Measurements from ENCODE around the gene MRPS9.

The MRPS9 gene

GRCh38 chr2:105116348-105116747 is 78.5 kb downstream of the MRPS9 start:
- Histone ChIP-seq H3K36me3 (ENCODE audit: control insufficient read depth in 1 of 2, insufficient read depth in 2 of 2, low read depth in 1 of 2, low read length in 2 of 2) (no peaks in the 10 kb centered on the region), H3K4me1 (ENCODE audit: control insufficient read depth, insufficient read depth, low read depth, low read length) (peaks cover 8% of the 10 kb centered on the region), H3K4me3 (ENCODE audit: insufficient read depth in 1 of 2, low read depth in 1 of 2, low read length in 2 of 2) (no peak overlapping the region), H3K23ac (ENCODE audit: low read length in 2 of 2) (no peak overlapping the region), H2BK5ac (ENCODE audit: low read depth, low read length, poor library complexity, severe bottlenecking) (no peak overlapping the region), H3K14ac (ENCODE audit: low read length in 2 of 2) (no peak overlapping the region), H4K8ac (ENCODE audit: low read length) (no peak overlapping the region), H3K79me1 (replicated peaks; ENCODE audit: low read length, poor library complexity, severe bottlenecking) (no peaks in the 10 kb centered on the region), H3K9ac (ENCODE audit: low read length) (no peak overlapping the region), H4K91ac (ENCODE audit: low read length) (no peak overlapping the region), H2AK5ac (ENCODE audit: low read length, severe bottlenecking) (no peak overlapping the region), H3K27me3 (ENCODE audit: control insufficient read depth in 1 of 2, insufficient read depth in 1 of 2, low read length in 2 of 2) (peaks cover 0 to 9% of the 10 kb centered on the region in 2 experiments), H2BK15ac (ENCODE audit: low read depth, poor library complexity, severe bottlenecking) (no peak overlapping the region), H3K4me2 (ENCODE audit: low read length, poor library complexity, severe bottlenecking) (no peak overlapping the region), H3K4ac (ENCODE audit: low read depth in 1 of 2, low read length in 2 of 2) (no peak overlapping the region), H3K27ac (ENCODE audit: low read length, poor library complexity, severe bottlenecking) (no peak overlapping the region), H2BK12ac (ENCODE audit: low read length in 2 of 2) (no peak overlapping the region), H2AFZ (ENCODE audit: low read depth, low read length) (no peak overlapping the region), H2BK120ac (ENCODE audit: low read depth, low read length) (no peak overlapping the region), H3K9me3 (ENCODE audit: control insufficient read depth, low read length) (no peaks in the 10 kb centered on the region), H3K18ac (ENCODE audit: low read depth in 1 of 2, low read length in 2 of 2) (no peak overlapping the region)
- WGBS, result 90% methylated on average over 5 of the region's 5 CpGs
- DNase-seq, result no peak

DNA sequence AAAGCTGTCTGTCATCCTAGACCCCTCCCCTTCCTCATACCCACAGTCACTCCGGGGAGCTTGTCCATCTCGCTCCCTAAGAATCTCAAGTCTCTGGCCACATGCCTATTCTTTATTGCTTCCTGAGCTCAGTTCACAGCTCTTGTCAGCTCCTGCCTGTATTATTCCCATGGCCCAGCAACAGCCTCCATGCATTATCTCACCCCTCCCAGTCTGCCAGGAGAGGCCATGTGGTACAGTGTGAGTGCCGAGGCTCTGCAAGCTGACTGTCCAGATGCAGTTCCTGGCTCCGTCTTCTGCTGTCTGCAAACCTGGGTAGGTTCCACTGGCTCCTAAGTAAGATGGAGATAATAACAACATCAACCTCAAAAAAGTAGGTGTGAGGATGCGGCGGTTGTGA is 79.7 kb downstream of the MRPS9 start:
- H3K27me3 ChIP-seq (ENCODE audit: control insufficient read depth in 1 of 2, insufficient read depth in 1 of 2, low read length in 2 of 2), result peaks cover 0 to 9% of the 10 kb centered on the region in 2 experiments
- H3K27ac ChIP-seq (ENCODE audit: low read length, poor library complexity, severe bottlenecking), result no peak overlapping the region
- no peak overlapping the region for H2BK12ac ChIP-seq (ENCODE audit: low read length in 2 of 2)
- no peak overlapping the region for H3K4me2 ChIP-seq (ENCODE audit: low read length, poor library complexity, severe bottlenecking)
- no peaks in the 10 kb centered on the region for H3K36me3 ChIP-seq (ENCODE audit: control insufficient read depth in 1 of 2, insufficient read depth in 2 of 2, low read depth in 1 of 2, low read length in 2 of 2)
- H3K4me1 ChIP-seq (ENCODE audit: control insufficient read depth, insufficient read depth, low read depth, low read length), result peaks cover 8% of the 10 kb centered on the region
- H3K14ac ChIP-seq (ENCODE audit: low read length in 2 of 2), result no peak overlapping the region
- no peak overlapping the region for H3K4ac ChIP-seq (ENCODE audit: low read depth in 1 of 2, low read length in 2 of 2)
- no peak for DNase-seq
- no peak overlapping the region for H2BK120ac ChIP-seq (ENCODE audit: low read depth, low read length)
- H3K79me1 ChIP-seq (replicated peaks; ENCODE audit: low read length, poor library complexity, severe bottlenecking), result no peaks in the 10 kb centered on the region
- H3K9ac ChIP-seq (ENCODE audit: low read length), result no peak overlapping the region
- H3K23ac ChIP-seq (ENCODE audit: low read length in 2 of 2), result no peak overlapping the region
- H3K18ac ChIP-seq (ENCODE audit: low read depth in 1 of 2, low read length in 2 of 2), result no peak overlapping the region
- no peak overlapping the region for H4K8ac ChIP-seq (ENCODE audit: low read length)
- no peak overlapping the region for H2BK5ac ChIP-seq (ENCODE audit: low read depth, low read length, poor library complexity, severe bottlenecking)
- WGBS, result 84% methylated on average over 6 of the region's 6 CpGs
- H2AFZ ChIP-seq (ENCODE audit: low read depth, low read length), result no peak overlapping the region
- H2BK15ac ChIP-seq (ENCODE audit: low read depth, poor library complexity, severe bottlenecking), result no peak overlapping the region
- no peak overlapping the region for H4K91ac ChIP-seq (ENCODE audit: low read length)
- no peak overlapping the region for H3K4me3 ChIP-seq (ENCODE audit: insufficient read depth in 1 of 2, low read depth in 1 of 2, low read length in 2 of 2)
- no peak overlapping the region for H2AK5ac ChIP-seq (ENCODE audit: low read length, severe bottlenecking)
- no peaks in the 10 kb centered on the region for H3K9me3 ChIP-seq (ENCODE audit: control insufficient read depth, low read length)

DNA sequence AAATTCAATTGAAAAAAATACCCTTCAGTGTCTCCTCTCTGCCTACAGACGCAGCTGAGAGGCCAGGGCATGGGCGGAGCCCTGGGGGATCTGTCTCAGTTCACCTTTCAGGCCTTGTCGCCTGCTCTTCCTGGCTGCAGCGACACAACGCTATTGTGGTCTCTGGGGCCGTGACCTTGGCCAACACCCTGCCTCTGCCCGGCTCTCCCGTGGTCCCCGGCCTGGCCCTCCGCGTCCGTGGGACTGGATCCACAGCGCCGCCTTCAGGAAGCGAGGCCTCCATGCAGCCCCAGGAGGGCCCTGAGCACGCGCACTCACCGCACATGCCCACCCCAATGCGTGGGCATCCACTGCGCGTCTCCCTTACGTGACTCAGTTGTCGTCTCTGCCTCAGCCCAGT is 81.1 kb downstream of the MRPS9 start:
- no peak overlapping the region for H3K4me3 ChIP-seq (ENCODE audit: insufficient read depth in 1 of 2, low read depth in 1 of 2, low read length in 2 of 2)

DNA sequence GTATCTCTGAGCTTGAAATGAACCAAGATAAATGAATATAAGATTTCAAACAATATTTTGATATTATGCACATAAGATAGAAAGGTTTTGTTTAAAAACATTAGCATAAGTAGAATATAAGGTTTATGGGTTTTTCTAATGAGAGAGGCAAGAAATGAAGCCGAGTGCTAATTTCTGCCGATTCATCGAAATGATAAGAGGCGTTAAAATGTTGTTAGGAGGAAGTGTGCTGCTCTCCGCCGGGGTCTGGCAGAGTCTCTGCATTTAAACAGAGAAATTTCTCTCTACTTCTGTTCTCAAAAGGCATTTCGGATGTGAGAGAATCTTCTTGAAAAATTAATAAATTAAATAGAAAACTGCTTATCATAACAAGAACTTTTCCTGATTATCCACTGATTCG is 83.6 kb downstream of the MRPS9 start:
- H3K23ac ChIP-seq (ENCODE audit: low read length in 2 of 2), result no peak overlapping the region
- H4K8ac ChIP-seq (ENCODE audit: low read length), result no peak overlapping the region
- H4K91ac ChIP-seq (ENCODE audit: low read length), result no peak overlapping the region
- H3K4ac ChIP-seq (ENCODE audit: low read depth in 1 of 2, low read length in 2 of 2), result no peak overlapping the region
- WGBS, result 66% methylated on average over 5 of the region's 8 CpGs
- no peaks in the 10 kb centered on the region for H3K36me3 ChIP-seq (ENCODE audit: control insufficient read depth in 1 of 2, insufficient read depth in 2 of 2, low read depth in 1 of 2, low read length in 2 of 2)
- peaks cover 12 to 25% of the 10 kb centered on the region in 2 experiments for H3K27me3 ChIP-seq (ENCODE audit: control insufficient read depth in 1 of 2, insufficient read depth in 1 of 2, low read length in 2 of 2)
- no peaks in the 10 kb centered on the region for H3K79me1 ChIP-seq (replicated peaks; ENCODE audit: low read length, poor library complexity, severe bottlenecking)
- no peak overlapping the region for H3K27ac ChIP-seq (ENCODE audit: low read length, poor library complexity, severe bottlenecking)
- H3K14ac ChIP-seq (ENCODE audit: low read length in 2 of 2), result no peak overlapping the region
- no peak overlapping the region for H2BK120ac ChIP-seq (ENCODE audit: low read depth, low read length)
- no peak overlapping the region for H2BK5ac ChIP-seq (ENCODE audit: low read depth, low read length, poor library complexity, severe bottlenecking)
- H2BK12ac ChIP-seq (ENCODE audit: low read length in 2 of 2), result no peak overlapping the region
- no peaks in the 10 kb centered on the region for H3K9me3 ChIP-seq (ENCODE audit: control insufficient read depth, low read length)
- H3K4me2 ChIP-seq (ENCODE audit: low read length, poor library complexity, severe bottlenecking), result no peak overlapping the region
- H2BK15ac ChIP-seq (ENCODE audit: low read depth, poor library complexity, severe bottlenecking), result no peak overlapping the region
- no peak overlapping the region for H2AFZ ChIP-seq (ENCODE audit: low read depth, low read length)
- H3K4me1 ChIP-seq (ENCODE audit: control insufficient read depth, insufficient read depth, low read depth, low read length), result peaks cover 7% of the 10 kb centered on the region
- H3K9ac ChIP-seq (ENCODE audit: low read length), result no peak overlapping the region
- no peak overlapping the region for H3K4me3 ChIP-seq (ENCODE audit: insufficient read depth in 1 of 2, low read depth in 1 of 2, low read length in 2 of 2)
- H3K18ac ChIP-seq (ENCODE audit: low read depth in 1 of 2, low read length in 2 of 2), result no peak overlapping the region
- DNase-seq, result no peak
- H2AK5ac ChIP-seq (ENCODE audit: low read length, severe bottlenecking), result no peak overlapping the region

More for the DNA sequence above, 81.1 kb downstream of the MRPS9 start:
- H4K8ac ChIP-seq (ENCODE audit: low read length), result no peak overlapping the region
- H3K36me3 ChIP-seq (ENCODE audit: control insufficient read depth in 1 of 2, insufficient read depth in 2 of 2, low read depth in 1 of 2, low read length in 2 of 2), result no peaks in the 10 kb centered on the region
- peaks cover 8% of the 10 kb centered on the region for H3K4me1 ChIP-seq (ENCODE audit: control insufficient read depth, insufficient read depth, low read depth, low read length)
- no peak overlapping the region for H3K27ac ChIP-seq (ENCODE audit: low read length, poor library complexity, severe bottlenecking)
- no peak overlapping the region for H3K23ac ChIP-seq (ENCODE audit: low read length in 2 of 2)
- no peak overlapping the region for H3K9ac ChIP-seq (ENCODE audit: low read length)
- no peak overlapping the region for H3K4me2 ChIP-seq (ENCODE audit: low read length, poor library complexity, severe bottlenecking)
- H3K79me1 ChIP-seq (replicated peaks; ENCODE audit: low read length, poor library complexity, severe bottlenecking), result no peaks in the 10 kb centered on the region
- H3K9me3 ChIP-seq (ENCODE audit: control insufficient read depth, low read length), result no peaks in the 10 kb centered on the region
- H3K27me3 ChIP-seq (ENCODE audit: control insufficient read depth in 1 of 2, insufficient read depth in 1 of 2, low read length in 2 of 2), result peaks cover 0 to 12% of the 10 kb centered on the region in 2 experiments
- no peak overlapping the region for H2BK12ac ChIP-seq (ENCODE audit: low read length in 2 of 2)
- no peak overlapping the region for H2AFZ ChIP-seq (ENCODE audit: low read depth, low read length)
- peak overlapping the region in 1 of 2 experiments; percentile 77 for H3K14ac ChIP-seq (ENCODE audit: low read length in 2 of 2)
- H2BK120ac ChIP-seq (ENCODE audit: low read depth, low read length), result no peak overlapping the region
- H2BK5ac ChIP-seq (ENCODE audit: low read depth, low read length, poor library complexity, severe bottlenecking), result no peak overlapping the region
- no peak overlapping the region for H3K4ac ChIP-seq (ENCODE audit: low read depth in 1 of 2, low read length in 2 of 2)
- WGBS, result 34% methylated on average over 22 of the region's 23 CpGs
- peak; percentile 13 for DNase-seq
- no peak overlapping the region for H3K18ac ChIP-seq (ENCODE audit: low read depth in 1 of 2, low read length in 2 of 2)
- no peak overlapping the region for H2BK15ac ChIP-seq (ENCODE audit: low read depth, poor library complexity, severe bottlenecking)
- no peak overlapping the region for H4K91ac ChIP-seq (ENCODE audit: low read length)
- no peak overlapping the region for H2AK5ac ChIP-seq (ENCODE audit: low read length, severe bottlenecking)
